ENCODE measurements around the gene ZNF428.

DNA sequence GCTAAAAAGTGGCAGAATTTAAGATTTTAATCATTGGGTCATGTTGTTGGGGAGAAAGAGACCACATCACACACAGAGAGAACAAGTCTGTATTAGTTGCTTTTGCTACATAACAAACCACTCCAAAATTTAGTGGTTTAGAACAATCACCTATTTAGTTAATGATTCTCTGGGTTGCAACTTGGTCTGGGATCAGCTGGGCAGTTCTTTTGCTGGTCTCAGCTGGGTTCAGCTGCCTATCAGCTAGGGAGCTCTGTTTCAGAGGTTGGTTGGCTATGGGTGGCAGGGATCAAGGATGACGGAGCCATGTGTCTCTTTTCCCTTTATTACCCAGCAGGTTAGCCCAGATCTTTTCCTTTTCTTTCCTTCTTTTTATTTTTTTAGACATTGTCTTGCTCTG lies 34.9 kb downstream of the ZNF428 start:
- TF ChIP-seq CTCF (IDR thresholded peaks at IDR 0.05 in 8 of 11, conservative IDR thresholded peaks at IDR 0.05 in 3 of 11) = no peak
- TF ChIP-seq POLR2A (IDR thresholded peaks at IDR 0.05) = no peak

Measured in spleen (tissue), 7 donors.